Vagina (tissue), 2 donors: Measurements from ENCODE around the gene RBM4.

ENCODE experiments used
- CTCF ChIP-seq, 3 experiments: fragments of 450-650 bp in 2 of 3; fragments of 200-600 bp in 1 of 3; sonication (generic) in 1 of 3; IDR thresholded peaks; one replicate each; pipeline ENCODE4 v1.5.1; 2017 to 2019; ENCODE audit warnings: antibody characterized with exemption in 3 of 3, mild to moderate bottlenecking in 2 of 3, moderate library complexity in 2 of 3
- POLR2A ChIP-seq, 2 donors: fragments of 450-650 bp; IDR thresholded peaks; one replicate each; pipeline ENCODE4 v1.6.1; 2017; ENCODE audit warnings: antibody characterized with exemption in 2 of 2, mild to moderate bottlenecking in 2 of 2, moderate library complexity in 2 of 2
- POLR2AphosphoS5 ChIP-seq, 2 donors: sonication (generic); formaldehyde crosslinking; IDR thresholded peaks; one replicate each; pipeline ENCODE4 v1.9.0; 2017; ENCODE audit warnings: antibody characterized with exemption in 2 of 2, mild to moderate bottlenecking in 2 of 2, low read depth in 1 of 2; ENCODE audit not compliant: insufficient read depth in 1 of 2

- TF ChIP-seq CTCF (IDR thresholded peaks at IDR 0.05): no peak
- no peak for TF ChIP-seq POLR2AphosphoS5 (IDR thresholded peaks at IDR 0.05; ENCODE audit: insufficient read depth in 1 of 2, low read depth in 1 of 2)
- TF ChIP-seq POLR2A (IDR thresholded peaks at IDR 0.05): no peak
Observed at GRCh38 chr11:66626926-66627325, 11.6 kb upstream of the RBM4 start.
